COR-L47 (cell line): Measurements from ENCODE around the gene GATD1.

Experiments used
- DNase-seq: peaks from one replicate; lab custom pipeline; 2025; lab: John Stamatoyannopoulos, UW

The GATD1 gene

DNA sequence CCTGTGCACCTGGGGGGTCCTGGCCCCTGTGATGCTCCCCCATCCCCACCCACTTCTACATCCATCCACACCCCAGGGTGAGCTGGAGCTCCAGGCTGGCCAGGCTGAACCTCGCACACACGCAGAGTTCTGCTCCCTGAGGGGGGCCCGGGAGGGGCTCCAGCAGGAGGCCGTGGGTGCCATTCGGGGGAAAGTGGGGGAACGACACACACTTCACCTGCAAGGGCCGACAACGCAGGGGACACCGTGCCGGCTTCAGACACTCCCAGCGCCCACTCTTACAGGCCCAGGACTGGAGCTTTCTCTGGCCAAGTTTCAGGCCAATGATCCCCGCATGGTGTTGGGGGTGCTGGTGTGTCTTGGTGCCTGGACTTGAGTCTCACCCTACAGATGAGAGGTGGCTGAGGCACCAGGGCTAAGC lies 50.0 kb downstream of the GATD1 start:
- no peak for DNase-seq

GRCh38 chr11:726278-727220 lies 50.7 kb downstream of the GATD1 start:
- peak; percentile 79 for DNase-seq

DNA sequence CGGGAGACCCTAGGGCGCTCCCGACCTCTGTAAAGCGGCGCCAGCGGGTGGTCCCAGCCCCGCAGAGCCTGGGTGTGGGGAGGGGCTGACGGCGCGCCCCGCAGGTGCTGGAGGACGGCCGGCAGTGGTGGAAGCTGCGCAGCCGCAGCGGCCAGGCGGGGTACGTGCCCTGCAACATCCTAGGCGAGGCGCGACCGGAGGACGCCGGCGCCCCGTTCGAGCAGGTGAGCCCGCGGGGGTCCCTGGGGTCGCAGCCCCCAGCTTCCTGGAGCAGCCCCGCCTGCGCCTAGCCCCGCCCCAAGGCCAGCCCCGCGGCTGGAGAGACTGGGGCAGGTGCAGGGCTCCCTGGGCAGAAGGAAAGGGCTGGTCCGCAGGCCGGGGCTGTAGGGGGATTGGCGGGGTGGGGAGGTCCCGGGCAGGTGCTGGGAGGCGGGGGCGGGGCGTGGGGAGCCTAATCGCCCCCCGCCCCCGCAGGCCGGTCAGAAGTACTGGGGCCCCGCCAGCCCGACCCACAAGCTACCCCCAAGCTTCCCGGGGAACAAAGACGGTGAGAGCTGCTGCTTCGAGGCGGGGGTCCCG lies 51.6 kb downstream of the GATD1 start:
- peak; percentile 55 for DNase-seq

DNA sequence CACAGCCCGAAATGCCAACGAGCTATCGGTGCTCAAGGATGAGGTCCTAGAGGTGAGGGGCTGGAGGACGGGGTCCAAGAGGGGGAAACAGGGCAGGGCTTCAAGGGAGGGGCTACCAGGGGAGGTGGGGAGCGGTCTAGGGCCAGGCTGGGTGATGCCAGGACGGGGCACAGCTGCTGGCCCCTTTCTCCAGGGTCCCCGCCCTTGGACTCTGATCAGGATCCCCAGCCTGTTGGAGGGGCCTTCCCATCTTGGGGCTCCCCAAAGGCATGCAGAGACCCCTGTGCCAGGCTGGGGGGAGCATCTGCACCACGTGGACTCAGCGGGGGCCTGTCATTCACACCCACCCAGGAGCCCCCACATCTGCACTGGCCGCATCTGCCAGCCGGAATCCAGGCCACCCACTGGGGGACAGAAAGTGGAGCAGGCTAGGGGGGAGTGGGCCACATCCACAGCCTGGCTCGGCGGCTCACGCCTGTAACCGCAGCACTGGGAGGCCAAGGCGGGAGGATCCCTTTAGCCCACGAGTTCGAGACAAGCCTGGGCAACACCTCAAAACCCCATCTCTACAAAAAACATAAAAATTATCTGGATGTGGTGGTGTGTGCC lies 52.4 kb downstream of the GATD1 start:
- no peak for DNase-seq

DNA sequence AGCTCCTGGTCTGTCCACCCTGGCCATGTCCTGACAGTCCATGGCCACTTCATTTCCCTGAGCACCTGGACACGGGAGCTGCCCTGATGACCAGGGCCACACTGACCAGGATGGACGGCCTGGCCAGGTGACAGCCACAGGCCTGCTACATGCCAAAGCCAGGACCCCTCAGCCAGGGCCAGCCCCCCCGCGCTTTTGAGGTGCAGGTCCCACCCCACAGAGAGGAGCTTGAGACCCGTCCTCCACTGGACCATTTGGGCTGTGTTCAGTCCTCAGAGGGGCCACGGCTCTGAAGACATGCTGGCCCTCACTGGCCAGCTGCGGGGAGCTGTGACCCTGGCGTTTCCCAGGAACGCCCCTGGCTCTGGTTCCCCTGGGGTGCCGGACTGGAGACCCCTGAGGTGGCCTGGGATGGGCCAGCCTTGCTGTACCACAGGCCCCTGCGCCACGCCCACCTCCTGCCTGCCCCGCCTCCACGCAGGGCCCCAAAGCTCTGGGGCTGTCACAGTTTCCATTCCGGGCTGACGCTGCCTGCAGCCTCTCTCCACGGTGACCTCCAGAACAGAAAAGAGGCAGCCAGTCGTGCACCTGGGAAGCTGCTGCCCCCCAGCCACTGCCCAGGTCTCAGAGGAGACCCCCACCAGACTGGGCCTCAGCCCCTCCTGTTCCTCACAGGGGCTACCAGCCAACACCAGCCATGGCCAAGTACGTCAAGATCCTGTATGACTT lies 53.1 kb downstream of the GATD1 start:
- DNase-seq, result no peak

- DNase-seq, result peak; percentile 31
These were observed 54.0 kb downstream of the GATD1 start for GRCh38 chr11:723120-723883.

- no peak for DNase-seq
These were observed 54.9 kb downstream of the GATD1 start for GRCh38 chr11:722346-722811.

GRCh38 chr11:721741-722345 lies 55.4 kb downstream of the GATD1 start:
- DNase-seq, result peak; percentile 50

GRCh38 chr11:721247-721740 lies 56.0 kb downstream of the GATD1 start:
- no peak for DNase-seq

DNA sequence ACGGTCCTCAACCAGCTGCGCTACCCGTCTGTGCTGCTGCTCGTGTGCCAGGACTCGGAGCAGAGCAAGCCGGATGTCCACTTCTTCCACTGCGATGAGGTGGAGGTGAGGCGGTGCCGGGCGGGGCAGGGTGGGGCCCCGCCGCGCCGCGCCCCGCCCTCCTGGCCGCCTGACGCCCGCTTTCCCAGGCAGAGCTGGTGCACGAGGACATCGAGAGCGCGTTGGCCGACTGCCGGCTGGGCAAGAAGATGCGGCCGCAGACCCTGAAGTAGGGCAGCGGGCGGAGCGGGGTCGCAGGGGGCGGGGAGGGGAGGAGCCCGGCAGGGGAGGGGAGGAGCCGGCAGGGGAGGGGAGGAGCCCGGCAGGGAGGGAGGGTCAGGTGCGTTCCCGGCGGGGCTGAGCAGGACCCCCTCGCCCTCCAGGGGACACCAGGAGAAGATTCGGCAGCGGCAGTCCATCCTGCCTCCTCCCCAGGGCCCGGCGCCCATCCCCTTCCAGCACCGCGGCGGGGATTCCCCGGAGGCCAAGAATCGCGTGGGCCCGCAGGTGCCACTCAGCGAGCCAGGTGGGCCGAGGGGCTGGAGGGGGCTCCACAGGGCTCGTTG lies 56.5 kb downstream of the GATD1 start:
- DNase-seq, result no peak

GRCh38 chr11:720017-720641 lies 57.2 kb downstream of the GATD1 start:
- DNase-seq, result no peak

- no peak for DNase-seq
These were observed 57.9 kb downstream of the GATD1 start for GRCh38 chr11:719214-720016.
